ENCODE results near the gene HGFAC.

The HGFAC gene

GRCh38 chr4:3464349-3464905, 22.7 kb downstream of the HGFAC start:
- no peak for DNase-seq

GRCh38 chr4:3464911-3465697, 23.3 kb downstream of the HGFAC start:
- DNase-seq: no peak

DNA sequence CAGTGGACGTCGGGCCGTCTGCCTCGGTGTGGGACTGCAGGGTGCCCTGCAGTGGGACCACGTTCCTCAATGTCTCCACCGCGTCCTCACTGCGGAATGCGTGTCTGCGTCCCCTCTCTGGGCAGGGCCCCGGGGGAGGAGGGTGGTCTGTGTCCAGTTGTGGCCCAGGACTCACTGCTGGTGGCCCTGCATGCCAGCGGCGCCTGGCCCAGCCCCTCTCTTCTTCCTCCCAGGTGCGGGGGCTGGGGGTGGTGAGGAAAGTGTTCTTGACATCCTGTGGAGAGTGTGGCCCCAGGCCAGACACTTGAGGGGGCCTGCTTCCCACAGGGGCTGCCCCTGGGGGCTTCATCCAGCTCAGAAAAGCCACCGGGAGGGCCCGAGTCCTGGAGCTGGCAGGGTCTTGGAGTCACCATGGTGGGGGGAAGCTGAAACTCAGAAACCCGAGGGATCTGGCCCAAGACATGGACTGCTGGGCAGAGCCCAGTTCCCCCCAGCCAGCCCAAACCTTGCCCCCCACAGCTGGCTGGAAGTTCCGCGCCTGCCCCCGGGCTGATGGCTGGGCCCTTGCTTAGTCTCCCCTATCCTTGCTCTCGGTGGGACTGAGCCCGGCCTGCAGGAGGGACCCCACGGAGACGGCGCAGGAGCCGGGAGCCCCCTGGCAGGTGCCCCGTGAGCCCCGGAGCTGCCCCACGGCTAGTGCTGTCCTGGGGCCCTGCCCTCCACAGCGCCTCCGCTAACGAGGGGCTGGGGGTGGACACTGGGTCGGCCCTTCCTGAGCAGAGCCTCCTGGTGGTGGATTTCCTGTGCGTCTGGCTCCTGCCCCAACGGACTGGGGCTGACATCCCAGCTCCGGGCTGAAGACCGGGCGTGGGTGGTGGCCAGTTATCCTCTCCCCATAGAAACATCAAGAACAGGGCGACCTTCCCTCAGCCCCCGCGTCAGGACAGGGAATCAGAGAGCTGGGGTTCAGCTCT, 24.2 kb downstream of the HGFAC start:
- DNase-seq: no peak

- no peak for DNase-seq
Observed at GRCh38 chr4:3466691-3467600, 25.2 kb downstream of the HGFAC start.

GRCh38 chr4:3467601-3468031, 25.8 kb downstream of the HGFAC start:
- DNase-seq: no peak

- DNase-seq: no peak
Observed at GRCh38 chr4:3468154-3468553, 26.4 kb downstream of the HGFAC start.

DNA sequence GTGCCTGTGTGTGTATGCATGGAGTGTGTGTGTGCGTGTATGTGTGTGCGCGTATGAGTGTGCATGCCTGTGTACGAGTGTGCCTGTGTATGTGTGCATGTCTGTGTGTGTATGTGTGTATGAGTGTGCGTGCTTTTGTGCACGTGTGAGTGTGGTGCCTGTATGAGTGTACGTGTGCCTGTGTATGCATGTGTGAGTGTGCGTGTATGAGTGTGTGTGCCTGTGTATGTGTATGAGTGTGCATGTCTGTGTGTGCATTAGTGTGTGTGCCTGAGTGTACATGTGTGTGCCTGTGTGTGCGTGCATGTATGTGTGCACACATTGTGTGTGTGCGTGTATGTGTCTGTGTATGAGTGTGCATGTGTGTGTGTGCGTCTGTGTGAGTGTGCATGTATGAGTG, 27.0 kb downstream of the HGFAC start:
- DNase-seq: no peak

GRCh38 chr4:3469386-3470243, 27.8 kb downstream of the HGFAC start:
- no peak for DNase-seq

- DNase-seq: no peak
Observed at GRCh38 chr4:3470244-3471097, 28.7 kb downstream of the HGFAC start.

GRCh38 chr4:3471098-3471760, 29.5 kb downstream of the HGFAC start:
- DNase-seq: no peak

- DNase-seq: no peak
Observed at GRCh38 chr4:3471886-3472285, 30.1 kb downstream of the HGFAC start.

DNA sequence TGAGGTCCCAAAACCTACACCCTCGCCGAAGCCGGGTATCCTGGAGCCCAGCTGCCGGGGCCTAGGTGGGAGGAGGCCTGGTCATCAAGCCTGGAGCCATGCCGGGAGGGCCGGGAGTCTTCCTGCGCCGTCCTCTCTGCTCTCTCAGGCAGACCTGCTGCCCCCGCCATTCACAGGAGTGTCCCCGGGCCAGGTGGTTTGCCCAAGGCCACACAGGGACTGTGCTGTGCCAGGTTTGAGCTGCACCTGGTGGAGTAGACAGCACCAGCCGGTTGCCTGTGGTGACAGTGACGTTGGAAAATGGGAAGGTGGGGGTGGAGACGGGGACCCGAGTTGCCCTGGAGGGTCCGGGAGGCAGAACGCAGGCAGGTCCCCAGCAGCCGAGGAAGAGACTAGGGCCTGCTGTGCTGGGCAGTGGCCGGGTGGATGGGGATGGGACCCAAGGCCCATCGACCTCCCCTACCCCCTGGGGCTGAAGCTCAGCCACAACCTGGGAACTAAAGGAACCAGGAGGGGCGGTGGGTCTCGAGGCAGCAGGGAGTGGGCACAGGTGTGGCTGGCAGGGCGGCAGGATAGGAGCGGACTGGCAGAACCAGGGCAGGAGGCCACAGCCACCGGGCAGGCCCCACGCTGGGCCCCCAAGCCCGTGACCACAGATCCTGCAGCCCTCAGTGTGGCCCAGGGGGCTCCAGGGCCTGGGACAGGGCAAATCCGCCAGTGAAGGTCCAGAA, 30.8 kb downstream of the HGFAC start:
- DNase-seq: no peak

DNA sequence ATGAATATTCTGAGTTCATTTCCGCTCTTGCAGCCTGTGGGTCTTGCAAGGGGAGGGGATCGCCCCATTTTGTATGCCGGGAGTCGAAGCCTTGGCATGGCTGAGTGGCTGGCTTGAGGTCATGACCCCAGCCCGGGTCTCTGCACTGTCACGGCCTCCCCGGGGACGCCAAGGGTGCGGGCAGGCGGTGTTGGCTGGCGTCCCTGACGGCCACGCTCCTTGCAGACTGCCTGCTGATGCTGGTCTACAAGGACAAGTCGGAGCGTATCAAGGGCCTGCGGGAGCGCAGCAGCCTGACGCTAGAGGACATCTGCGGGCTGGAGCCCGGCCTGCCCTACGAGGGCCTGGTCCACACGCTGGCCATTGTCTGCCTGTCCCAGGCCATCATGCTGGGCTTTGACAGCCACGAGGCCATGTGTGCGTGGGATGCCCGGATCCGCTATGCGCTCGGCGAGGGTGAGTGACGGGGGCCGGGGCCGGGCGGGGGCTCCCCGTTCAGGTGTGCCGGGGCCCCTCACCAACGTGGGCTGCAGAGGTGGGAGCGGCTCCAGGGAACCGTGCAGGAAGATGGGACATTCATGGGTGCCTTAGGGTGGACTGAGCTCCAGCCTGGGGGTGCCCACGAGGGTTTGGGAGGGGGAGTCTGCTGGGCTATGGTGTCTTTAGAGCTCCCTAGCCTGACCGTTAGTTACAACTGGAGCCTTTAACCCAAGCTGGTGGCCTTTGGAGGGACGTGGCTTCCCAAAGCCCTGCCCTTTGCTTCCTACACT, 31.6 kb downstream of the HGFAC start:
- DNase-seq: no peak

DNA sequence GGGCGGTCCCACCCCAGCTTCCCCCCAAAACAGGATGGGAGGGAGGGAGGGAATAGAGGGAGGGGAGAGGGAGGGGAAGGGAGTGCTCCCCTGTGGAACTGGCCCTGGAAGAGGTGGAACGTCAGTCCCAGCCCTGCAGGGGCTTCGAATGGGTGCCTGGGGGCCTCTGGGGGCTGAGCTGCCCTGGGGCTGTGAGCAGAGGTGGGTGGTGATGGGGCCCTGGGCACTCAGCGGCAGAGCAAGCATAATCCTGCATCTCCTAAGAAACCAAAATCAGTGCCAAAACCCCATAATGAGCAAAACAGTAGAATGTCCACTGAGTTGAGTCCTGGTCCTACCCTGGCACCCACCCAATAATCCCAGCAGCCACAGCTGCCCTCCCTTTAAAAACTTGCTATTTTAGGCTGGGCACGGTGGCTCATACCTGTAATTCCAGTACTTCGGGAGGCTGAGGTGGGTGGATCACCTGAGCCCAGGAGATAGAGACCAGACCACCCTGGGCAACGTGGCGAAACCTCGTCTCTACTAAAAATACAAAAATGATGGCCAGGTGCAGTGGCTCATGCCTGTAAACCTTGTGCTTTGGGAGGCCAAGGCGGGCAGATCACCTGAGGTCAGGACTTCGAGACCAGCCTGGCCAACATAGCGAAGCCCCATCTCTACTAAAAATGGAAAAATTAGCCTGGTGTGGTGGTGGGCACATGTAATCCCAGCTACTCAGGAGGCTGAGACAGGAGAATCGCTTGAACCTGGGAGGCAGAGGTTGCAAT, 32.4 kb downstream of the HGFAC start:
- DNase-seq: no peak

GRCh38 chr4:3475041-3475712, 33.4 kb downstream of the HGFAC start:
- DNase-seq: no peak

DNA sequence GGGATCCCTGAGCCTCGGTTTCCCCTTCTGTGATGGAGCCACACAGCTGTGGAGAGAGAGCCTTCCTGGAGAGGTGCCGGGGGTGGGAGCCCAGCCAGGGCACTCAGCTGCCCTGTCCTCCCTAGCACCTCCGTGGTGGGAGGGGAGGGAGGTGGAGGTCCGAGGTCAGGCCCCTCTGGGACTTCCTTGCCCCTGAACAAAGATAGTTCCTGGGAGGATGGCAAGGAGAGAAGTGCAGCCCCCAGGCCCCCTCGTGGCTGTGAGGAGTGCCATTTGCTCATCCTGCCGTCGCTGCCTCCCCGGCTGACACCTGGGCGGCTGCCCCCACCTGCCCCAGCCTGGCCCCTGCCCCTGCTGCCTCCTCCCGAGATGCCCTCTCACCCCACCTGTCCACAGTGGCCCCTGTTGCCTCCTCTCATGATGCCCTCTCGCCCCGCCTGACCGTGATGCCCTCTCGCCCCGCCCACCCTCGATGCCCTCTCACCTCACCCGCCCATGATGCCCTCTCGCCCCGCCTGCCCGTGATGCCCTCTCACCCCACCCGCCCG, 34.0 kb downstream of the HGFAC start:
- no peak for DNase-seq

DNA sequence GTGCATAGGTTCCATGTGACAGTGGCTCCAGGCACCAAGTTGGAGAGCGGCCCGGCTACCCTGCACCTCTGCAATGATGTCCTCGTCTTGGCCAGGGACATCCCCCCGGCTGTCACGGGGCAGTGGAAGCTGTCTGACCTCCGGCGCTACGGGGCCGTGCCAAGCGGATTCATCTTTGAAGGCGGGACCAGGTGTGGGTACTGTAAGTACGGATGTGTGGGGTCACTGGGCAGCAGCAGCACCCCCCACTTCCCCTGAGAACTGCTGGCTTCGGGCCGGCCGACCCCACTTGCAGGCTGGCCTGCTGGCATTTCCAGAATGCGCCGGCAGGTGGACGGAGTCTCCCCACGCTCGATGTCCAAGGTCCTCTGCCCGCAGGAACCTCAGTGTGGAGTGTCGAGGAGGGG, 34.6 kb downstream of the HGFAC start:
- DNase-seq: no peak

All from activated gamma-delta T cell (primary cell).